ENCODE data around the gene SSH3.

- TF ChIP-seq CTCF (IDR thresholded peaks at IDR 0.05) = no peak
- TF ChIP-seq TCF12 (IDR thresholded peaks at IDR 0.05) = no peak
- TF ChIP-seq REST (IDR thresholded peaks at IDR 0.05; ENCODE audit: low read depth, low read length) = no peak
- no peak for TF ChIP-seq YY1 (IDR thresholded peaks at IDR 0.05; ENCODE audit: low read depth)
- no peak for TF ChIP-seq MAX (IDR thresholded peaks at IDR 0.05; ENCODE audit: low read depth)
- no peak for TF ChIP-seq SMC3 (IDR thresholded peaks at IDR 0.05; ENCODE audit: low read depth, low read length)
- TF ChIP-seq EP300 (IDR thresholded peaks at IDR 0.05; ENCODE audit: borderline replicate concordance in 1 of 2, low read depth in 1 of 2, low read length in 1 of 2) = no peak
- TF ChIP-seq POLR2AphosphoS5 (IDR thresholded peaks at IDR 0.05; ENCODE audit: low read depth, low read length) = no peak
- TF ChIP-seq MXI1 (IDR thresholded peaks at IDR 0.05; ENCODE audit: low read depth, low read length) = no peak
- no peak for TF ChIP-seq SIN3A (IDR thresholded peaks at IDR 0.05; ENCODE audit: borderline replicate concordance, low read depth, low read length)
- TF ChIP-seq NFIC (IDR thresholded peaks at IDR 0.05; ENCODE audit: borderline replicate concordance) = no peak
- no peak for TF ChIP-seq TAF1 (IDR thresholded peaks at IDR 0.05; ENCODE audit: borderline replicate concordance, low read depth, low read length)
Observed at GRCh38 chr11:67321313-67321871, 18.1 kb downstream of the SSH3 start.
